HepG2 (cell line): ENCODE data around the gene TPP2. TPM values are rescaled to one million over a fixed set of nuclear protein-coding genes. Genes with fewer than 3 reads are reported as not detected.

Source experiments
- ATAC-seq: fragments of 200-7000 bp; cut with Tn5 transposase; 3 replicates; pipeline ENCODE4 v1.9.1; 2020; ENCODE audit warnings: mild to moderate bottlenecking, moderate library complexity
- BruUV-seq: library from RNA; stranded (reverse); fragments of 400-500 nt; replicated peaks from 2 replicates; lab custom pipeline; 2021; lab: Mats Ljungman, UMichigan
- CTCF ChIA-PET: fragments of 300-600 bp; formaldehyde crosslinking; extraction: SDS; loops from one replicate; lab custom pipeline; 2021; ENCODE audit warnings: low total read pairs, inconsistent platforms, low intra/inter-chr PET ratio; lab: Yijun Ruan, JAX
- POLR2A ChIA-PET: fragments of 350-600 bp; sonication (Branson Sonifier 250); formaldehyde crosslinking; loops from one replicate; lab custom pipeline; 2020; ENCODE audit warnings: antibody characterized with exemption, inconsistent platforms; lab: Yijun Ruan, JAX
- DNase-seq: peaks from one replicate; pipeline ENCODE4 v3.0.0-alpha.2; 2015; ENCODE audit warnings: low spot score
- FAIRE-seq: peaks from 3 replicates; lab custom pipeline; 2011; peaks lifted over from hg19 to GRCh38; lab: Jason Lieb, UNC
- H2AFZ ChIP-seq: one replicate; pipeline ENCODE4 v1.6.1; 2011; ENCODE audit warnings: low read length, inconsistent platforms
- H3K27ac ChIP-seq: fragments of 300-600 bp; 3 replicates; pipeline ENCODE4 v1.8.0; 2011; ENCODE audit warnings: mixed run types, mild to moderate bottlenecking, mixed read lengths, low read length, inconsistent platforms; ENCODE audit not compliant: insufficient read depth; ENCODE audit errors: extremely low read length
- H3K27me3 ChIP-seq, 2 experiments: fragments of 200-600 bp in 1 of 2; 2 replicates in 1 of 2; 3 replicates in 1 of 2; pipeline versions ENCODE4 v1.6.0 to v1.8.0; 2011; ENCODE audit warnings: low read length in 2 of 2, mild to moderate bottlenecking in 2 of 2, moderate library complexity in 2 of 2, inconsistent platforms in 1 of 2; ENCODE audit not compliant: insufficient read depth in 2 of 2, control insufficient read depth in 1 of 2
- H3K36me3 ChIP-seq, 2 experiments: fragments of 200-600 bp in 1 of 2; replicated peaks in 1 of 2; 2 replicates in 1 of 2; 3 replicates in 1 of 2; pipeline versions ENCODE4 v1.5.1 to v1.8.0; 2011; ENCODE audit warnings: low read length in 2 of 2, inconsistent platforms in 1 of 2; ENCODE audit not compliant: insufficient read depth in 2 of 2, control insufficient read depth in 1 of 2
- H3K4me1 ChIP-seq: 2 replicates; pipeline ENCODE4 v1.5.1; 2012; ENCODE audit warnings: low read length, inconsistent platforms; ENCODE audit not compliant: insufficient read depth
- H3K4me2 ChIP-seq: 2 replicates; pipeline ENCODE4 v1.6.0; 2011; ENCODE audit warnings: low read depth, low read length, inconsistent platforms
- H3K4me3 ChIP-seq, 3 experiments: fragments of 200-600 bp in 1 of 3; sonication (generic), shearing (Covaris generic) in 1 of 3; replicated peaks in 1 of 3; 2 replicates each; pipeline ENCODE4 v1.5.1; 2011 to 2016; ENCODE audit warnings: low read length in 3 of 3, inconsistent platforms in 2 of 3, low read depth in 2 of 3, mild to moderate bottlenecking in 2 of 3, control low read depth in 1 of 3, mixed read lengths in 1 of 3; ENCODE audit not compliant: insufficient read depth in 1 of 3
- H3K79me2 ChIP-seq: one replicate; pipeline ENCODE4 v1.6.1; 2011; ENCODE audit warnings: low read length, inconsistent platforms; ENCODE audit not compliant: insufficient read depth
- H3K9ac ChIP-seq: 2 replicates; pipeline ENCODE4 v1.6.0; 2011; ENCODE audit warnings: mild to moderate bottlenecking, low read depth, low read length, inconsistent platforms; ENCODE audit not compliant: insufficient read depth
- H3K9me3 ChIP-seq: 2 replicates; pipeline ENCODE4 v1.5.1; 2012; ENCODE audit warnings: mild to moderate bottlenecking, low read length
- H4K20me1 ChIP-seq: 2 replicates; pipeline ENCODE4 v1.6.0; 2011; ENCODE audit warnings: inconsistent platforms, mild to moderate bottlenecking, low read length, moderate library complexity; ENCODE audit not compliant: insufficient read depth
- ARID3A ChIP-seq: IDR thresholded peaks from 2 replicates; pipeline ENCODE4 v1.6.1; 2012; ENCODE audit warnings: low read depth, low read length, improper control_type of control experiment
- BCL6 ChIP-seq: IDR thresholded peaks from 2 replicates; pipeline ENCODE4 v1.6.1; 2016; ENCODE audit warnings: missing genetic modification reagents, missing compliant biosample characterization
- CTCF ChIP-seq: sonication (generic); formaldehyde crosslinking; IDR thresholded peaks from 2 replicates; pipeline ENCODE4 v1.5.0; 2020; ENCODE audit warnings: mild to moderate bottlenecking, missing genetic modification reagents, moderate library complexity
- HNF1A ChIP-seq, 2 experiments: sonication (generic) in 1 of 2; formaldehyde crosslinking in 1 of 2; IDR thresholded peaks; 2 replicates each; pipeline versions ENCODE4 v1.4.0 to v1.6.1; 2016 to 2020; ENCODE audit warnings: borderline replicate concordance in 1 of 2, low read depth in 1 of 2, mild to moderate bottlenecking in 1 of 2, missing genetic modification reagents in 1 of 2
- NR0B2 ChIP-seq: sonication (generic); formaldehyde crosslinking; IDR thresholded peaks from 2 replicates; pipeline ENCODE4 v1.4.0; 2020; ENCODE audit warnings: mild to moderate bottlenecking, missing genetic modification reagents
- POLR2A ChIP-seq, 2 experiments: IDR thresholded peaks; 2 replicates each; pipeline ENCODE4 v1.6.1; 2011; ENCODE audit warnings: low read depth in 2 of 2, low read length in 2 of 2, mild to moderate bottlenecking in 1 of 2, moderate library complexity in 1 of 2; ENCODE audit not compliant: insufficient read depth in 1 of 2
- REL ChIP-seq: sonication (generic); formaldehyde crosslinking; conservative IDR thresholded peaks from 2 replicates; pipeline ENCODE4 v1.8.0; 2022; ENCODE audit warnings: mild to moderate bottlenecking, missing genetic modification reagents, moderate library complexity
- SMC3 ChIP-seq: IDR thresholded peaks from 2 replicates; pipeline ENCODE4 v1.6.1; 2011; ENCODE audit warnings: low read length, improper control_type of control experiment
- STAG1 ChIP-seq: sonication (generic); formaldehyde crosslinking; IDR thresholded peaks from 2 replicates; pipeline ENCODE4 v1.4.0; 2020; ENCODE audit warnings: missing genetic modification reagents
- WGBS: methylation state at CpG from one replicate; pipeline ENCODE4 v1.1.6; 2017; ENCODE audit warnings: low lambda C conversion rate; 5-methylcytosine and 5-hydroxymethylcytosine counted together
- in situ Hi-C: cut with HindIII; loops from 2 replicates; pipeline ENCODE4 v1.10.0; 2017; ENCODE audit warnings: low pct_unique_long_range_greater_than_20kb; ENCODE audit not compliant: extremely low pct_ligation_motif_present
- intact Hi-C: fragments of 100-400 bp; cut with micrococcal nuclease; formaldehyde crosslinking; loops from one replicate; pipeline ENCODE4 v1.10.0; 2022; ENCODE audit not compliant: unreplicated experiment
- polyA plus RNA-seq, 8 experiments: library from polyadenylated mRNA; depleted of rRNA in 3 of 8; stranded (reverse) in 7 of 8; unstranded in 1 of 8; fragments of >200 nt; fragmentation: Illumina TruSeq in 4 of 8; extraction: Trizol in 4 of 8; gene quantifications; 2 replicates each; pipeline versions ENCODE4 v1.2.1 to v1.2.3, GENCODE V29; 2011 to 2016; ENCODE audit warnings: low read depth in 4 of 8, missing spikeins in 1 of 8, mixed read lengths in 1 of 8; ENCODE audit not compliant: insufficient read depth in 1 of 8
- total RNA-seq, 5 experiments: library from RNA; depleted of rRNA; stranded (reverse); fragments of >200 nt; fragmentation: Illumina TruSeq; extraction: Trizol; gene quantifications; 2 replicates each; pipeline ENCODE4 v1.2.3, GENCODE V29; 2016; ENCODE audit warnings: low read depth in 1 of 5

TPP2 gene
- total and polyA plus RNA-seq, 2 of the 13 experiments (the other 11 are each of a cell fraction or from before 2014, with no cell fraction given) = 16.4 to 52.1 TPM

- TF ChIP-seq NR0B2 (CRISPR knock-in tag) (no peak), HNF1A (IDR thresholded peaks at IDR 0.05; ENCODE audit: low read depth) (no peak), HNF1A (CRISPR knock-in tag; IDR thresholded peaks at IDR 0.05; ENCODE audit: borderline replicate concordance) (no peak), BCL6 (CRISPR knock-in tag) (0 out of 2 replicates have a peak, but pooled peaks have one; percentile 13), SMC3 (peak; percentile 31; the same call in 1 of the 2 replicates), POLR2A (IDR thresholded peaks at IDR 0.05; ENCODE audit: insufficient read depth in 1 of 2, low read depth in 2 of 2, low read length in 2 of 2) (no peak), ARID3A (peak; percentile 64; the same call in 1 of the 2 replicates), REL (CRISPR knock-in tag) (no peak), STAG1 (CRISPR knock-in tag) (peak; percentile 69), CTCF (CRISPR knock-in tag) (peak; percentile 63)
- H2AFZ ChIP-seq = no peak overlapping the region
- no TSS peak for BruUV-seq
- intact Hi-C loops (loop anchor here (2.0 to 10.0 kb wide), 3 partner anchors 413 to 1411 kb away; no protein-coding TSS in a partner anchor), in situ Hi-C loops (loop anchor here (25.0 kb wide), 3 partner anchors 419 to 769 kb away; no protein-coding TSS in a partner anchor)
- peak; percentile 69 for ATAC-seq
- CTCF ChIA-PET = interaction anchor here (0.9 to 1.2 kb wide), 2 partner anchors 414 to 1411 kb away, joined by 3 to 4 read pairs; no protein-coding TSS in a partner anchor
- no peaks in the 10 kb centered on the region for H3K4me1 ChIP-seq
- H3K36me3 ChIP-seq = no peaks in the 10 kb centered on the region
- H3K27me3 ChIP-seq = no peaks in the 10 kb centered on the region
- WGBS = 4% methylated on average over 6 of the region's 6 CpGs
- FAIRE-seq = peak; percentile 66
- POLR2A ChIA-PET = no interaction called here
- H3K27ac ChIP-seq = no peak overlapping the region
- H3K4me2 ChIP-seq = no peak overlapping the region
- H4K20me1 ChIP-seq = no peaks in the 10 kb centered on the region
- peak; percentile 18 for DNase-seq
- no peaks in the 10 kb centered on the region for H3K79me2 ChIP-seq
- no peak overlapping the region for H3K4me3 ChIP-seq
- H3K9ac ChIP-seq = no peak overlapping the region
- H3K9me3 ChIP-seq = no peaks in the 10 kb centered on the region
Observed at GRCh38 chr13:102555914-102556553, 40.8 kb upstream of the TPP2 start.
